Choroid plexus epithelial cell (primary cell): ENCODE data around the gene CAPN5.

Experiments
- DNase-seq: peaks from one replicate; pipeline ENCODE4 v3.0.0-alpha.2; 2010; ENCODE audit warnings: low read depth
- H3K4me3 ChIP-seq: 2 replicates; pipeline ENCODE4 v1.5.1; 2011; ENCODE audit warnings: low read depth, mild to moderate bottlenecking, control low read depth, low read length, moderate library complexity
- TF ChIP-seq, protein P1 (sequence below): conservative IDR thresholded peaks from 2 replicates; pipeline ENCODE4 v1.5.1; 2011; ENCODE audit warnings: low read depth, mild to moderate bottlenecking, control low read depth, inconsistent platforms, low read length, moderate library complexity

The CAPN5 gene

DNA sequence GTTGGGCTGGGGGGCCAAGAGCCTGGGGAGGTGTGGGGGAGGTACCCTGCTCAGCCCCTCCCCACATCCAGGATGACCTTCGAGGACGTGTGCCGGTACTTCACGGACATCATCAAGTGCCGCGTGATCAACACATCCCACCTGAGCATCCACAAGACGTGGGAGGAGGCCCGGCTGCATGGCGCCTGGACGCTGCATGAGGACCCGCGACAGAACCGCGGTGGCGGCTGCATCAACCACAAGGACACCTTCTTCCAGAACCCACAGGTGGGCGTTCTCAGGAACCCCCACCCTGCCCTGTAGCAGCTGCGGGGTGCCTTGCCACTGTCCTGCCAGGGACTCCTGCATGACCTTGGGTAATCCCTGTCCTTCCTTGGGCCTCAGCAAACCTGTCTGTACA, 51.3 kb downstream of the CAPN5 start:
- DNase-seq = no peak
- no peak overlapping the region for H3K4me3 ChIP-seq
- TF ChIP-seq, protein P1, sequence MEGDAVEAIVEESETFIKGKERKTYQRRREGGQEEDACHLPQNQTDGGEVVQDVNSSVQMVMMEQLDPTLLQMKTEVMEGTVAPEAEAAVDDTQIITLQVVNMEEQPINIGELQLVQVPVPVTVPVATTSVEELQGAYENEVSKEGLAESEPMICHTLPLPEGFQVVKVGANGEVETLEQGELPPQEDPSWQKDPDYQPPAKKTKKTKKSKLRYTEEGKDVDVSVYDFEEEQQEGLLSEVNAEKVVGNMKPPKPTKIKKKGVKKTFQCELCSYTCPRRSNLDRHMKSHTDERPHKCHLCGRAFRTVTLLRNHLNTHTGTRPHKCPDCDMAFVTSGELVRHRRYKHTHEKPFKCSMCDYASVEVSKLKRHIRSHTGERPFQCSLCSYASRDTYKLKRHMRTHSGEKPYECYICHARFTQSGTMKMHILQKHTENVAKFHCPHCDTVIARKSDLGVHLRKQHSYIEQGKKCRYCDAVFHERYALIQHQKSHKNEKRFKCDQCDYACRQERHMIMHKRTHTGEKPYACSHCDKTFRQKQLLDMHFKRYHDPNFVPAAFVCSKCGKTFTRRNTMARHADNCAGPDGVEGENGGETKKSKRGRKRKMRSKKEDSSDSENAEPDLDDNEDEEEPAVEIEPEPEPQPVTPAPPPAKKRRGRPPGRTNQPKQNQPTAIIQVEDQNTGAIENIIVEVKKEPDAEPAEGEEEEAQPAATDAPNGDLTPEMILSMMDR = no peak

DNA sequence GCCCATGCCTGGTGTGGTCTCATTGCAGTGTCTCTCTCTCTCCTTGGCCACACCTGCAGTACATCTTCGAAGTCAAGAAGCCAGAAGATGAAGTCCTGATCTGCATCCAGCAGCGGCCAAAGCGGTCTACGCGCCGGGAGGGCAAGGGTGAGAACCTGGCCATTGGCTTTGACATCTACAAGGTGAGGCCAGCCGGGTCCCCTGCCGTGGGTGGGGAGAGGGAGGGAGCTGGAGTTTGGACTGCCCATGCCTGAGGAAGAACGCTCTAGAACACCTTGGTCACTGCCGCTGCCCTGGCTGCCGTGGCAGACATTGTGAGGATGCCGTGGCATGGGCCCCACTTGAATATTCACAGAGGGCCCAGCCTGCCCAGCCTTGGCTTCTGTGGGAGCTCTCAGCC, 52.2 kb downstream of the CAPN5 start:
- DNase-seq = no peak
- TF ChIP-seq, protein P1 = no peak
- H3K4me3 ChIP-seq = no peak overlapping the region

DNA sequence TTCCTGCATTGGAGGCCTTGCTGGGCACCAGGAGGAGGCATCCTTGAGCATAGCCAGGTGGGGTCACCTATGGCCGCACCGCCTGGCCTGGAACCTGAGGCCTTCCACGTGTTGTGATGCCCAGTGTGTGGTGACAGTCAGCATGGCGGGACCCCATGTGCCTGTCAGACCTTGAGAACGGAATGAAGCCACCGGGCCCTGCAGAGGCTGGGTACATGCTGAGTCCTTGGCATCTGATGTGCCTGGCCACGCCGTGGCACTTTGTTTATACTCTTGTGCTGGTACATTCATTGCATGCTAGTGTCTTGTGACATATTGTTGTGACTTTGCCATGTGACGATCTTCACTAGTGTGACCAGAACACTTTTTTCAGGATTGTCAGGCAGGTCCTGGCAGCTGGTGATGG, 52.8 kb downstream of the CAPN5 start:
- H3K4me3 ChIP-seq = no peak overlapping the region
- no peak for DNase-seq
- TF ChIP-seq, protein P1 = no peak

DNA sequence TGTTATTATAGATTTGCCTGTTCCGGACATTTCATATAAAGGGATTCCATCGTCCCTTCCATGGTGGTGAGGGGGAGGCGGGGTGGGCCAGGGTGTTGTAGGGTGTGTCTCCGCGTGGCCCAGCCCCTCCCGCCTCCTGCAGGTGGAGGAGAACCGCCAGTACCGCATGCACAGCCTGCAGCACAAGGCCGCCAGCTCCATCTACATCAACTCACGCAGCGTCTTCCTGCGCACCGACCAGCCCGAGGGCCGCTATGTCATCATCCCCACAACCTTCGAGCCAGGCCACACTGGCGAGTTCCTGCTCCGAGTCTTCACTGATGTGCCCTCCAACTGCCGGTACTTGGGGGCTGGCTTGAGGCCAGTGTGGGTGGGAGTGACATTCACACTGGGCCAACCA, 53.8 kb downstream of the CAPN5 start:
- TF ChIP-seq, protein P1 = no peak
- H3K4me3 ChIP-seq = no peak overlapping the region
- DNase-seq = no peak

DNA sequence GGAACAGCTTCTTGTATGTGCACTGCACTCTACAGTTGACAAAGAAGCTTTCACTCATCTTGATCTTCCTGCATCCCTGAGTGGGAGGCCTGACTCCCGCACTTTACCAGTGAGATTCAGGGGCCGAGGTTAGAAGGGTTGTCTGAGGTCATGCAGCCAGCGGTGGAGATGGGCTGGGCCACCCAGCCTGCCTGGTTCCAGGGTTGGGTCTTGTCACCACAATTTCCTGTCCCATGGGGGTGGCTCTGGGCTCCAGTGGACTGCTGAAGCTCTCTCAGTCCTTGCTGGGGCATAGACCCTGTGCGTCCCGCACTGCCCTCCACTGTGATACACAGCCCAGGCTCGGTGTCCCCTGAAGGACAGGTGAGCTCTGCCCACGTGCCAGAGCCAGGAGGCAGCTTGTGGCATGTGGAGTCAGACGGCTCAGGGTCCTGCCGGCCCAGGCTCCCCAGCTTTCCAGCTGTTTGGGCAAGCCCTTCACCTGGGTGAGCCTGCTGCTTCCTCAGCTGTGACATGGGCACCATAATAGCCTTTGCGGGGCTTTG, 54.4 kb downstream of the CAPN5 start:
- TF ChIP-seq, protein P1 = no peak
- H3K4me3 ChIP-seq = no peak overlapping the region
- DNase-seq = no peak

DNA sequence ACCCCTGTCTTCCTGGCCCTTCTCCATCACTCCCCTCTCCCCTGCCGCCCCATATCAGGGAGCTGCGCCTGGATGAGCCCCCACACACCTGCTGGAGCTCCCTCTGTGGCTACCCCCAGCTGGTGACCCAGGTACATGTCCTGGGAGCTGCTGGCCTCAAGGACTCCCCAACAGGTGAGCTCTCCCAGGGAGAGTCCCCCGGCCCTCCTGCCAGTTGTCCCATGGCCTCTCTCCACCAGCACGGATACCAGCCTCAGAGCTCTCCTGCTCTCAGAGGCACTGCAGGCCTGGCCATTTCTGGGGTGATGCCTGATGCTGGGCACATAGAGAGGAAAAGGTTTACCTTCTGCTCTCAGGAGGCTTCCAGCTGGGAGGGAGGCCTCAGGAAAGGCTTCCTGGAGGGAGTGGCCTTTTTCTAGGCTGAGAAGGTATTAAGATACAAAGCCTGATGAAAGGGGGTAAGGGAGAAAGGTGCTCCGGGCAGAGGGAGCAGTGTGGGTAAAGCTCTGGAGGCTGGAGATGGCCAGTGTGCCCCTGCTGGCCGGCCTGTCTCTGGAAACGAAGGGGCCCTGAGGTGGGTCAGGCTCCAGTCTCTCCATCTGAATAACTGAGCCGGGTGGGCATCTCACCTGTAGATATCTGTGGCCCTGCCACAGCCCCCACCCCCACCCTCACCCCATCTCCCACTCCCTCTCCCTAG, 55.3 kb downstream of the CAPN5 start:
- no peak overlapping the region for H3K4me3 ChIP-seq
- TF ChIP-seq, protein P1 = no peak
- DNase-seq = no peak

DNA sequence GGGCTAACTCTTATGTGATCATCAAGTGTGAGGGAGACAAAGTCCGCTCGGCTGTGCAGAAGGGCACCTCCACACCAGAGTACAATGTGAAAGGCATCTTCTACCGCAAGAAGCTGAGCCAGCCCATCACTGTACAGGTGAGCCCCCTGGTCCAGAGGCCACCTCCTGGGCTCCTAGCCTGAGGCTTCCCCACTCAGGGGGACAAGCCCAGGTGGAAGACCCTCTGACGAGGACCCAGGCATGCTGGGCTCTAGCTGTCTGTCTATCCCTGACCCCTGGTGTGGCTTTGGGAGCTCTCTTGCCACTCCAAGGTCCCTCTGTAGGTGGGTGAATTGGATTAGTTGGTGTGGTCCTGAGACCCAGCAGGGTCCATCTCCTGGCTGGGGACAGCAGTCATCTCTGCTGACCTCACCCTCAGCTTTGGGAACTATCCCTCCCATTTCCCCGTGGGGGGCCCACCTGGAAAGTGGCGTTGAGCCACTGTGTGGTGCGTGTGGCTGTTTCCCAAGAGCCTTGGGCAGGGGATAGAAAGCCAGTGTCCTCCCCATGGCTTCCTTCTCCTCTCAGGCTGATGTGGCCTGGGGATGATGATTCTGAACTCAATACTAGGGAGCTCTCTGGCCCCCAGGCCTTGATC, 55.9 kb downstream of the CAPN5 start:
- DNase-seq = no peak
- TF ChIP-seq, protein P1 = no peak
- no peak overlapping the region for H3K4me3 ChIP-seq
